Omental fat pad (tissue), 4 donors: ENCODE results near the gene CIP2A. TPM values are rescaled to one million over a fixed set of nuclear protein-coding genes. Genes with fewer than 3 reads are reported as not detected.

Experiments
- ATAC-seq: fragments of 150-250 bp; one replicate; pipeline ENCODE4 v1.9.1; 2016; ENCODE audit warnings: mild to moderate bottlenecking, moderate library complexity; ENCODE audit not compliant: low FRiP score
- DNase-seq: peaks from one replicate; pipeline ENCODE4 v3.0.0-alpha.2; 2019; ENCODE audit warnings: low spot score
- CTCF ChIP-seq, 3 donors: fragments of 450-650 bp; IDR thresholded peaks; one replicate each; pipeline ENCODE4 v1.5.1; 2016 to 2017; ENCODE audit warnings: antibody characterized with exemption in 3 of 3, mild to moderate bottlenecking in 3 of 3, moderate library complexity in 2 of 3
- small RNA-seq: library from RNA; depleted of rRNA; stranded (forward); fragments of <200 nt; gene quantifications from one replicate; pipeline ENCODE3, GENCODE V24; 2016
- total RNA-seq, 4 donors: library from RNA; depleted of rRNA; stranded (reverse); fragments of >200 nt; gene quantifications; one replicate each; pipeline ENCODE4 v1.1.0, GENCODE V29; 2016

Gene CIP2A
- total RNA-seq, 4 donors from 2014 or later: 1.1 to 6.4 (median 5.7) TPM

DNA sequence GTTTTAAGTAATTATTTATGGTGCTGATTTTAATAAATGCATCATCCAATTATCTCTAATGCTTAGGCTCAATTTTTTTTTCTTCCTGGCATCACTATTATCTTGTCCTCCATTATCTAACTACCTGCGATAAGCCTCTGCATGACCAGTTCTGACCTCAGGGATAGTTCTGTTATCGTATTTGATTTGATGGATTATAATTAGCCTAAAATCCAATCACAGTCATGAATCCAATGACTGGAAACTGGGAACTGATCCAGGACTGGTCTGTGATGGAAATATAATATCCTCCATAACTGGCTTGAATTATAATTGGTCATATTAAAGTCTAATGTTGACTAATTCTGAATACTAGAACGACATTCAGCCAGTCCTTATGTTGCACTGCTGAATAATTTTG is 80.0 kb downstream of the CIP2A start:
- no peak for TF ChIP-seq CTCF (IDR thresholded peaks at IDR 0.05)
- no peak for ATAC-seq
- DNase-seq: no peak

DNA sequence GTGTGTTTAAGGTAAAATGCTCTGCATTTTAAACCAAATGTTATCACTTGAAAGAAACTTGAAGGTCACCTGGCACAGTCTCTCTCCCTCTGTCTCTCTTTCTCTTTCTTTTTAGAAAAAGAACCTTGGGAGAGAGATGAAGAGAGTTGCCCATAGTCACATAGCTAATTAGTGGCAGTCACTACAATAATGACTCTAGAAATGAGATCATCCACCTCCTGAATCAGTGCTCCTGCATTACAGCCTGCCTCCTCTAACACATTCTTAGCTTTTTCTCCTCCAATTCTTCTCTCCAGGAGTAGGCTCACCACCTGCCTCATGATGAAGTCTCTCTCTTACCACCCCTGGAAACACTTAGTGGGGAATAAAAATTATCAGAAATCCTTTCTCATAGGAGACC is 81.3 kb downstream of the CIP2A start:
- TF ChIP-seq CTCF (IDR thresholded peaks at IDR 0.05): no peak
- ATAC-seq (no peak), DNase-seq (no peak)

- ATAC-seq (no peak), DNase-seq (no peak)
- no peak for TF ChIP-seq CTCF (IDR thresholded peaks at IDR 0.05)
Observed at GRCh38 chr3:108505811-108506210, 83.4 kb downstream of the CIP2A start.

- ATAC-seq (no peak), DNase-seq (no peak)
- TF ChIP-seq CTCF (IDR thresholded peaks at IDR 0.05): no peak
Observed at GRCh38 chr3:108503722-108504121, 85.5 kb downstream of the CIP2A start.

DNA sequence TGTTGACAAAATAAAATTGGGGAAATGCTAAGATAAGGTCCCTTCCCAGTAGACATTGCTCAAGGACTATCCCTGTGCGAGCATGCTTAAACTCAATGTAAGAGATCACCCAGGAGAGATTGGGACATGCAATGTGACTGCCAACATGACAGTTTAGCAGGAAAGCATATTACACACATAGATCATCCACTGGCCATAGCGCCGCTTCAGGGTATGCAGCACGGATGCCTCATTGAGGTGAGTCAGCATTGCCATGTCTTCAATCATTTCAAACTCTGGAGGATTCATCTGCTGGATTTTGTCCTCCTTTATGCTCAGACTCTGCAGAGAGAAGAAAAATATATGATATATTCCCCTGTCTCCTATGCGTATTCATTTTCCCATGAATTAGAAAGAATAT is 87.7 kb downstream of the CIP2A start:
- no peak for ATAC-seq

GRCh38 chr3:108500728-108501127 is 88.5 kb downstream of the CIP2A start:
- TF ChIP-seq CTCF (IDR thresholded peaks at IDR 0.05): no peak
- no peak for DNase-seq
- no peak for ATAC-seq

More for the DNA sequence above, 87.7 kb downstream of the CIP2A start:
- DNase-seq: no peak
- no peak for TF ChIP-seq CTCF (IDR thresholded peaks at IDR 0.05)

Small RNA genes within 50 kb of the gene (small RNA-seq; reads per million reads assigned to genes)
- not detected for gene RF00156

Other genes with a start within 250 kb of the CIP2A start
- not detected for gene MYH15, start 78.8 kb downstream of the CIP2A start, total RNA-seq
- gene DZIP3, start 284 bp upstream of the CIP2A start, total RNA-seq: 1 to 10 TPM; 3.6 to 7.9 (median 5.7) TPM
- not detected for gene RETNLB, start 168.0 kb upstream of the CIP2A start, total RNA-seq
- 1 to 10 TPM in 2 of 4 donors, under 1 TPM in 2; 0.84 to 2.7 (median 1.2) TPM for gene TRAT1, start 233.3 kb upstream of the CIP2A start, total RNA-seq